MCF 10A (cell line): Measurements from ENCODE around the gene CEMIP. TPM values are rescaled to one million over a fixed set of nuclear protein-coding genes. Genes with fewer than 3 reads are reported as not detected.

Experiments
- BruUV-seq: library from RNA; stranded (reverse); fragments of 400-500 nt; replicated peaks from 2 replicates; lab custom pipeline; 2021; lab: Mats Ljungman, UMichigan
- CTCF ChIA-PET: fragments of 300-600 bp; sonication (Branson Sonifier 250); formaldehyde crosslinking; extraction: SDS; loops from one replicate; lab custom pipeline; 2021; ENCODE audit warnings: antibody characterized with exemption, inconsistent platforms; lab: Yijun Ruan, JAX
- POLR2A ChIA-PET: fragments of 300-600, 350-650 bp; sonication (Branson Sonifier 250); formaldehyde crosslinking; extraction: SDS; loops from one replicate; lab custom pipeline; 2020; ENCODE audit warnings: antibody characterized with exemption, inconsistent platforms; lab: Yijun Ruan, JAX
- DNase-seq: peaks from one replicate; pipeline ENCODE4 v3.0.0-alpha.2; 2018; ENCODE audit not compliant: unreplicated experiment
- H3K27ac Mint-ChIP-seq: one replicate; pipeline ENCODE4 v1.8.0; 2022; ENCODE audit warnings: mild to moderate bottlenecking, low read depth, mixed read lengths; ENCODE audit not compliant: unreplicated experiment
- H3K27me3 Mint-ChIP-seq: one replicate; pipeline ENCODE4 v1.8.0; 2022; ENCODE audit warnings: mixed read lengths; ENCODE audit not compliant: insufficient read depth, unreplicated experiment
- H3K36me3 Mint-ChIP-seq: one replicate; pipeline ENCODE4 v1.8.0; 2022; ENCODE audit warnings: mild to moderate bottlenecking, moderate library complexity, mixed read lengths; ENCODE audit not compliant: insufficient read depth, unreplicated experiment
- H3K4me1 Mint-ChIP-seq: one replicate; pipeline ENCODE4 v1.8.0; 2022; ENCODE audit warnings: mixed read lengths; ENCODE audit not compliant: insufficient read depth, unreplicated experiment
- H3K4me3 Mint-ChIP-seq: one replicate; pipeline ENCODE4 v1.8.0; 2022; ENCODE audit warnings: mild to moderate bottlenecking, moderate library complexity, mixed read lengths; ENCODE audit not compliant: unreplicated experiment
- H3K9me3 Mint-ChIP-seq: one replicate; pipeline ENCODE4 v1.8.0; 2022; ENCODE audit warnings: mixed read lengths; ENCODE audit not compliant: unreplicated experiment
- intact Hi-C: fragments of 100-400 bp; cut with micrococcal nuclease; formaldehyde crosslinking; loops from 2 replicates; pipeline ENCODE4 v1.14.1; 2022
- total RNA-seq: library from RNA; stranded (reverse); gene quantifications from 2 replicates; pipeline ENCODE4 v1.2.3, GENCODE V29; 2022
- TF ChIP-seq, protein P1 (sequence below): fragments of 200-600 bp; IDR thresholded peaks from one replicate; pipeline ENCODE4 v1.8.0; 2022; ENCODE audit warnings: antibody characterized with exemption, mild to moderate bottlenecking; ENCODE audit not compliant: unreplicated experiment

Gene CEMIP
- total RNA-seq, 1 experiment from 2014 or later = 0.14 TPM

DNA sequence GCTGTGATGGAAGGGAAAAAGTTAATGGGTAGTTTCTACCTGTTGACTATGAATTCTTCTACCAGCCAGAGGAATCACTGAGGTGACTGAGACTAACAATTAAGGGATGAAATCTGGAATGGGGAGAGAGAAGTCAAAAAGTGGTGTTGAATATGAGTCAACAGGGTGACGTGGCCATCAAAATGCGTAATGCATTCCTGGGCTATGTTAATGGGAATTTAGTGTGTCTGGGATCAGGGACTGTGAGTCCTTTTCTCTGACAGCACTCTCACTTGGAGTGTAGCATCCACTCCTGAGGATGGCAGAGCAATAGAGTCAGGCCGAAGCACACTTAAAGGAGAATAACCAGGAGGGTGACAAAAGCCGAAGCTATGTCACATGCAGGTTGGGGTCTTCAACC, 150.1 kb downstream of the CEMIP start:
- H3K4me3 Mint-ChIP-seq = no peak overlapping the region
- H3K27ac Mint-ChIP-seq = peak overlapping the region; percentile 8
- POLR2A ChIA-PET = no interaction called here
- no peaks in the 10 kb centered on the region for H3K9me3 Mint-ChIP-seq
- no TSS peak for BruUV-seq
- peak; percentile 79 for DNase-seq
- TF ChIP-seq, protein P1, sequence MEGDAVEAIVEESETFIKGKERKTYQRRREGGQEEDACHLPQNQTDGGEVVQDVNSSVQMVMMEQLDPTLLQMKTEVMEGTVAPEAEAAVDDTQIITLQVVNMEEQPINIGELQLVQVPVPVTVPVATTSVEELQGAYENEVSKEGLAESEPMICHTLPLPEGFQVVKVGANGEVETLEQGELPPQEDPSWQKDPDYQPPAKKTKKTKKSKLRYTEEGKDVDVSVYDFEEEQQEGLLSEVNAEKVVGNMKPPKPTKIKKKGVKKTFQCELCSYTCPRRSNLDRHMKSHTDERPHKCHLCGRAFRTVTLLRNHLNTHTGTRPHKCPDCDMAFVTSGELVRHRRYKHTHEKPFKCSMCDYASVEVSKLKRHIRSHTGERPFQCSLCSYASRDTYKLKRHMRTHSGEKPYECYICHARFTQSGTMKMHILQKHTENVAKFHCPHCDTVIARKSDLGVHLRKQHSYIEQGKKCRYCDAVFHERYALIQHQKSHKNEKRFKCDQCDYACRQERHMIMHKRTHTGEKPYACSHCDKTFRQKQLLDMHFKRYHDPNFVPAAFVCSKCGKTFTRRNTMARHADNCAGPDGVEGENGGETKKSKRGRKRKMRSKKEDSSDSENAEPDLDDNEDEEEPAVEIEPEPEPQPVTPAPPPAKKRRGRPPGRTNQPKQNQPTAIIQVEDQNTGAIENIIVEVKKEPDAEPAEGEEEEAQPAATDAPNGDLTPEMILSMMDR = no peak
- H3K4me1 Mint-ChIP-seq = peaks cover 23% of the 10 kb centered on the region
- intact Hi-C loops = no loop called here
- H3K36me3 Mint-ChIP-seq = peaks cover 5% of the 10 kb centered on the region
- no peaks in the 10 kb centered on the region for H3K27me3 Mint-ChIP-seq
- CTCF ChIA-PET = interaction anchor here (0.6 to 1.6 kb wide), 2 partner anchors 150 to 365 kb away, joined by 3 to 5 read pairs; partner anchors contain the start of gene CEMIP

DNA sequence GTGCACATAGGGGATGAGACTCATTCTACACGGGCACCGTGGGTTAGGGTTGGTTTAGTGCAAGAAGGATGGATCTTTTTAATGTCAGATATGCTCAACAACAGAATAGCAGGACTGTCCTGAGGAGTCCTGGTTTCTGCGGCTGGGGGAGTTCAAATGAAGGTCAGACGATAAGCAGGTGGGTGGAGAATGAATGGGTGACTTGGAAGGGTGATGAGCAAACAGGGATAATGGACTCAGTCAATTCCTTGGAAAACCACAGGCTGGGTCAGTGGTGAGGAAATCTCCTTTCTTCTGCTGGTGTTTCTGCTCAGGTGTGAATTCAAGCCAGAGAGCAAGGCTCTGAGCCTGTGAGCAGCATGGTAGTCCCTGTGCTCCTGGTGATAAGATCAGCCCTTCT, 150.5 kb downstream of the CEMIP start:
- CTCF ChIA-PET = interaction anchor here (0.6 to 1.6 kb wide), 2 partner anchors 150 to 365 kb away, joined by 3 to 5 read pairs; partner anchors contain the start of gene CEMIP
- TF ChIP-seq, protein P1 = no peak
- Mint-ChIP-seq H3K27me3 (no peaks in the 10 kb centered on the region), H3K36me3 (peaks cover 2% of the 10 kb centered on the region), H3K9me3 (no peaks in the 10 kb centered on the region), H3K27ac (peak overlapping the region; percentile 8), H3K4me1 (peaks cover 28% of the 10 kb centered on the region), H3K4me3 (no peak overlapping the region)
- DNase-seq = peak; percentile 30
- intact Hi-C loops = no loop called here
- BruUV-seq = no TSS peak
- POLR2A ChIA-PET = no interaction called here

DNA sequence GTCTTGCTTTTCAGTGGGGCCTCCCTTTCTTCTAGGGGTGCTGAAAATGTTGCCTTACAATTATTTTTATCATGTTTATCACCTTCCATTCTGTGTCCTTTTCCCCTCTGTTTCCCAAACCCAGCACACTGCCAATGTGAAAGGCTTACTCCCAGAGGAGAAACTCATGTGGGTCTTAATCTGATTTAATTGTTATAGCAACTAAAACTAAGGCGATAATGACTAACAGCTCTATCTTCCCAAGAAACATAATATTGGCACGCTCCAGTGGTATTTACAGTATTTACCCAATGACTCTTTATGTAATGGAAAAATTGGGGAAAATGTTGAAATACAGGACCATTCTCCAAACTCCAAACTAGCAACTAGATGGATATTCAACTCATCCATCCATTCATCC, 152.0 kb downstream of the CEMIP start:
- H3K4me3 Mint-ChIP-seq = no peak overlapping the region
- TF ChIP-seq, protein P1 = no peak
- H3K36me3 Mint-ChIP-seq = no peaks in the 10 kb centered on the region
- H3K4me1 Mint-ChIP-seq = peaks cover 29% of the 10 kb centered on the region
- intact Hi-C loops = no loop called here
- H3K27ac Mint-ChIP-seq = no peak overlapping the region
- no TSS peak for BruUV-seq
- ChIA-PET CTCF (no interaction called here), POLR2A (no interaction called here)
- H3K27me3 Mint-ChIP-seq = no peaks in the 10 kb centered on the region
- no peaks in the 10 kb centered on the region for H3K9me3 Mint-ChIP-seq
- DNase-seq = no peak

DNA sequence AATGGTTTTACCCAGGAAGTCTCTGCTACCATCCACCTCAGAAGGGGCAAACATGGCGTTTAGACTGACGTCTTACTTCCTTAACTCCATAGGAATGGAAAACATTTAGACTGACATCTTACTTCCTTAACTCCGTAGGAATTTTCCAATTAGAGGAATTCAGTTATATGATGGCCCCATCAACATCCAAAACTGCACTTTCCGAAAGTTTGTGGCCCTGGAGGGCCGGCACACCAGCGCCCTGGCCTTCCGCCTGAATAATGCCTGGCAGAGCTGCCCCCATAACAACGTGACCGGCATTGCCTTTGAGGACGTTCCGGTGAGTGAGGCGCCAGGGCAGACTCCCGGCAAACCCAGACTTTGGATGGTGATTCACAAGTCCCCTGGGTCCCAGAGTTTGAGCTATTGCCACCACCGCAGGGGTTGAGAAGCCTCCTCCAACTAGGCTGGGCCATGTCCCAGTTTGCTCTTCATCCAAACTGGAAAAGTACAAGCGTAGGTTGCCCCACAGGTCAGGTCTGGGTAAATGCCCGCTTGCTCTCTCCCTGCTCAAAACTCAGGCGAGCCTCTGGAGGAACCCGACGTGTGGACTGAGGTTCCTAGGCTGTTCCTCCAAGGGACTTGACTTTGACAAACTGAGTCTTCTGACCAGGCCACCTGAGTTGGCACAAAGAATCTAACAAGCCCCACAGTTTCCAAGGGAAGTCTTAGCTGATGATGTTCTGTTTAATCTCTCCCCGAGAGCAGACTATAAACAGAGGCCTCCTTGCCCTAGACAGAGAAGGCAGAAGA, 152.7 kb downstream of the CEMIP start:
- BruUV-seq = no TSS peak
- no peaks in the 10 kb centered on the region for H3K9me3 Mint-ChIP-seq
- no peak for DNase-seq
- intact Hi-C loops = no loop called here
- H3K27me3 Mint-ChIP-seq = no peaks in the 10 kb centered on the region
- H3K36me3 Mint-ChIP-seq = no peaks in the 10 kb centered on the region
- TF ChIP-seq, protein P1 = no peak
- CTCF ChIA-PET = no interaction called here
- peaks cover 26% of the 10 kb centered on the region for H3K4me1 Mint-ChIP-seq
- POLR2A ChIA-PET = no interaction called here
- H3K27ac Mint-ChIP-seq = no peak overlapping the region
- no peak overlapping the region for H3K4me3 Mint-ChIP-seq
